Panc1 (cell line): ENCODE results near the gene ZNF208.
"Not testable (repeated sequence)": the region's sequence is repeated elsewhere in the genome, so short reads cannot be mapped to it uniquely, and the experiment has no call there.

Experiments used
- CTCF ChIP-seq: fragments of 450-650 bp; IDR thresholded peaks from 2 replicates; pipeline ENCODE4 v1.5.1; 2017; ENCODE audit warnings: mild to moderate bottlenecking
- POLR2AphosphoS5 ChIP-seq: IDR thresholded peaks from 2 replicates; pipeline ENCODE4 v1.6.1; 2012; ENCODE audit warnings: mild to moderate bottlenecking, low read depth, low read length, moderate library complexity
- REST ChIP-seq, 2 experiments: IDR thresholded peaks; 2 replicates each; pipeline ENCODE4 v1.6.1; 2011 to 2012; ENCODE audit warnings: low read depth in 2 of 2, control low read depth in 1 of 2, low read length in 1 of 2, mild to moderate bottlenecking in 1 of 2, moderate library complexity in 1 of 2; ENCODE audit not compliant: insufficient read depth in 1 of 2
- SIN3A ChIP-seq: IDR thresholded peaks from 2 replicates; pipeline ENCODE4 v1.6.1; 2012; ENCODE audit warnings: low read depth, mild to moderate bottlenecking, low read length, moderate library complexity, borderline replicate concordance; ENCODE audit not compliant: insufficient read depth

GRCh38 chr19:21885516-21885915, 125.2 kb downstream of the ZNF208 start:
- TF ChIP-seq CTCF; POLR2AphosphoS5; REST (IDR thresholded peaks at IDR 0.05; ENCODE audit: insufficient read depth in 1 of 2, low read depth in 2 of 2, low read length in 1 of 2); SIN3A: not testable (repeated sequence)
